Inflammatory macrophage treated with lipopolysaccharide for 1 hour (primary cell): ENCODE results near the gene TPGS1.

Experiments
- DNase-seq, 2 donors: peaks; one replicate each; pipeline ENCODE4 v3.0.0-alpha.2; 2020 to 2022

The TPGS1 gene

DNA sequence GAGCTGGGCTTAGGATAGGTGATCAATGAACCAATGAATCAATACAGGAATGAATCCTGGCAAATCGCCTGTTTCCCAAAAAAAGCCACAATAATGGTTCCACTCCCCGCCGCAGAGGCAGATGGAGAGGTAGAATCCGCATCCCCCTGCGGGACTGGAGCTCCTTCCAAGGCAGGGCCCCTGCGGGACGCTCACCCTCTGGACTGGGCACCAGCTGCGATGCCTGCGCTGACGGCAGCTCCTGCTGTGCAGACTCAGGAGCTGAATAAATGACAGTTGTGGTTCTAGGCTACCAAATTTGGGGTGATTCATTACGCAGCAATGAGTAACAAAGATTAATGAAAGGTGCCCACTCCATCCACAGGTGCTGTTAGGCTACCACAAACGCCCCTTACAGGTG lies 15.4 kb downstream of the TPGS1 start:
- DNase-seq: no peak

DNA sequence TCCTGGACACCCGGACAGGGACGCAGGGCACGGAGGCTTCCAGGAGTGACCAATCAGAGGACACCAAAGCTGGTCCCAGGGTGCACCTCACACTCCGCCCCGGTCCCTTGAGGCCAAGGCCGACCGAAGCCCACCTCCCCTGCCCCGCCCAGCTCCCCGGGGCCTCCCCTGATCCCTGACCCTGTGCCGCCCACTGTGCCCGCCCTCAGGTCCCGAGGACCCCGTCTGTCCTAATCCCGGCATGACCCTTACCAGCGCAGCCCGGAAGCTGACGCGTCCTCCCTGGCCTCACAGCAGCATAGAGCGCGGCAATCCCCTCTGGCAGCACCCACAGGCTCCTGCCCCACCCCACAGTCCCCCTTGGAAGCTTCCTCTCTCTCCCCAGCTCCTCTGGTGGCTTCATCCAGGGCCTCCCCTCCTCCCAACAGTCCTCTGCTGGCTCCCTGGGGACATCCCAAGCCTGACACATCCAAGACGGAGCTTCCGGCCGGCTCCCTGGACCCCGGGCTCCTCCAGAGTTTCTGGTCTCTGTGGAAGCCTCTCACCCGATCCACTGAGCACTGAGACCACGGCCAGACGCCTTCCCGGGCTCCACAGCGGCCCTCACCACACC lies 16.9 kb downstream of the TPGS1 start:
- no peak for DNase-seq

DNA sequence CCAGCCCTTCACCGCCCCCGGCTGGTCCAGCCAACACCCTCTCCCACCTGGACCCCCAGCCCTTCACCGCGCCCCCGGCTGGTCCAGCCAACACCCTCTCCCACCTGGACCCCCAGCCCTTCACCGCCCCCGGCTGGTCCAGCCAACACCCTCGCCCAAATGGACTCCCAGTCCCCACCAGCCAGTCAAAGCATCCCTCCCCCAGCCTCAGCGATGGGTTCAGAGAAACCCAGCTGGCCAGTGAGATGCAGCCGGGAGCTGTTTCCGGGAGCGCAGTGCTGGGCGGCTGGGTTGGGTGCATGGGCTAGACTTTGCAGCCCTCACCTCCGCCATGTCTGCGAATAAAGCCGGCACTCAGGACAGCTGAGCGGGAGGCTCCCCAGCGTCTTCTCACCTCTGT lies 17.7 kb downstream of the TPGS1 start:
- no peak for DNase-seq

DNA sequence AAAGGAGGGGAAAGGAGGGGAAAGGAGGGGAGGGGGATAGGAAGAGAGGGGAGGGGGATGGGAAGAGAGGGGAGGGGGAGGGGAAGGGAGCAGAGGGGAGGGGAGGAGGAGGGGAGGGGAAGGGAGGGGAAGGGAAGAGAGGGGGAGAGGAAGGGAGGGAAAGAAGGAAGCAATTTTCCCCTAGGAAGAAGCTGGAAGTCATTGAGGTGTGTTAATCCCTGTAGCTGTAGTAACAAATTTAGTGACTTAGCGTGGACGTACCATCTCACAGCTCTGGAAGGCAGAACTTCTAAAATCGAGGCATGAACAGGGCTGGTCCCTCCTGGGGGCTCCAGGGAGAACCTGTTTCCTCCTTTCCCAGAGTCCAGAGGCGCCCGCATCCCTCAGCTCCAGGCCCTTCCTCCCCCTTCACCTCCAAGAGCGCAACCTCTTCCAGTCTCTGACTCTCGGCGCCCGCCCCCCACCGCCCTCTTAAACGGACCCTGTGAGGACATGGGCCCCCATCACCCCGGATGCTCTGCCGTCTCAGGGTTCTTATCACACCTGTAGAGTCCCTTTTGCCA lies 18.6 kb downstream of the TPGS1 start:
- DNase-seq: no peak

DNA sequence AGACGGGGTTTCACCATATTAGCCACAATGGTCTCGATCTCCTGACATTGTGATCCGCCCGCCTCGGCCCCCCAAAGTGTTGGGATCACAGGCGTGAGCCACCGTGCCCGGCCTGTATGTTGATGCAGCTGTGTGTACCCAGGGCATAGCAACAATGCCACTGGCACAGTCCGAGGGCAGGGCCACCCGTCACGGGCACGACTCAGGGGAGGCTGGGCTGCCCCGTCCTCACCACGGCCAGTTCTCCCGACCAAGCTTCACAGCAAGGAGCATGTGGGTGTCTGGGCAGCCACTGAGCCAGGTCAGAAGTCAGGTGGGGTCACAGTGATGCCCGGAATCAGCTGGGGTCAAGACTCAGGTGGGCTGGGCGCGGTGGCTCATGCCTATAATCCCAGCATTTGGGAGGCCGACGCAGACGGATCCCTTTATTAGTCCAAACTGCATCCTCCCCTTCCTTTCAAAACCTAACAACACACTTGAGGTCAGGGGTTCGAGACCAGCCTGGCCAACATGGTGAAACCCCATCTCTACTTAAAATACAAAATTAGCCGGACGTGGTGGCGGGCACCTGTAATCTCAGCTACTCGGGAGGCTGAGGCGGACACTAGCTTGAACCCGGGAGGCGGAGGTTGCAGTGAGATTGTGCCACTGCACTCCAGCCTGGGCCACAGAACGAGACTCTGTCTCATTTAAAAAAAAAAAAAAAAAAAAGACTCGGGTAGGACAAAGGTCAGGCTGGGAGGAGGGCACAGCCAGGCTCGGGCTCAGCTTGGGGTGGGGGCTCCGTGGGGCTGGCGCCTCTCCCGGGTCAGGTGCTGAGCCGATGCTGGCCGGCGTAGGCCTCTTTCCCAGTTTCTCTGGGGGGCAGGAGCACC lies 23.1 kb downstream of the TPGS1 start:
- no peak for DNase-seq

DNA sequence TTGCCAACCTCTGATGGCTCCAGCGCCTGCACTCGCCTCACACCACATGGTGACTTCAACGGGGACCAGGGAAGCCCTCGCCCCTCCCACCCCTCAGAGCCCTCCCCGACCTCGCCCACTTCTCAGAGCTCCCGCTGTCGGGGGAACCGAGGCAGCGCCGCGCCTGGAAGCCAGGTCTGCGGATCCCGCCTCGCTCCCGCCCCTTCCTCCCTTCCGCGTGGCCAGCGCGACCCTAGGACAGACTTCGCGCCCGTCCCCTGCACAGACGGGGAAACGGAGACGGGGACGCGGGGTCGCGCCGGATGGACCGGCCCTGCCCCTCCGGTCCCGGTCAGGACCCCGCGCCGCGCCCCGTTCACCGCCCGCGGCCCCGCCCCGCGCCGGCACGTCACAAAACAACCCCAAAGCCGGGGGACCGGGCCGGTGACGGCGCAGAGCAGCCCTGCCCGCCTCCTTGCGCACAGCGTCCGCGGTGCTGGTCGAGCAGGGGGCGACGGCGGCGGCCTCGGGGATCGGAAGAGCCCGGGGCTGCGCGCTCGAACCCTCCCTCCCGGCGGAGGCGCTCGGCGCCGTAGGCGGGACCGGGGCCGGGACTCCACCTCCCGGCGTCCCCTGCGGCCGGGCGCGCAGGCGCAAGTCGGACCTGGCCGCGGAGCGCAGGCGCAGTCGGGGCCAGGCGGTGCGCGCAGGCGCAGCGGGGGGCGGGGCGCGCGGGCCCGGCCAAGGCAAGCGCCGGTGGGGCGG lies 23.9 kb downstream of the TPGS1 start:
- DNase-seq: peak; percentile 76 to 88

DNA sequence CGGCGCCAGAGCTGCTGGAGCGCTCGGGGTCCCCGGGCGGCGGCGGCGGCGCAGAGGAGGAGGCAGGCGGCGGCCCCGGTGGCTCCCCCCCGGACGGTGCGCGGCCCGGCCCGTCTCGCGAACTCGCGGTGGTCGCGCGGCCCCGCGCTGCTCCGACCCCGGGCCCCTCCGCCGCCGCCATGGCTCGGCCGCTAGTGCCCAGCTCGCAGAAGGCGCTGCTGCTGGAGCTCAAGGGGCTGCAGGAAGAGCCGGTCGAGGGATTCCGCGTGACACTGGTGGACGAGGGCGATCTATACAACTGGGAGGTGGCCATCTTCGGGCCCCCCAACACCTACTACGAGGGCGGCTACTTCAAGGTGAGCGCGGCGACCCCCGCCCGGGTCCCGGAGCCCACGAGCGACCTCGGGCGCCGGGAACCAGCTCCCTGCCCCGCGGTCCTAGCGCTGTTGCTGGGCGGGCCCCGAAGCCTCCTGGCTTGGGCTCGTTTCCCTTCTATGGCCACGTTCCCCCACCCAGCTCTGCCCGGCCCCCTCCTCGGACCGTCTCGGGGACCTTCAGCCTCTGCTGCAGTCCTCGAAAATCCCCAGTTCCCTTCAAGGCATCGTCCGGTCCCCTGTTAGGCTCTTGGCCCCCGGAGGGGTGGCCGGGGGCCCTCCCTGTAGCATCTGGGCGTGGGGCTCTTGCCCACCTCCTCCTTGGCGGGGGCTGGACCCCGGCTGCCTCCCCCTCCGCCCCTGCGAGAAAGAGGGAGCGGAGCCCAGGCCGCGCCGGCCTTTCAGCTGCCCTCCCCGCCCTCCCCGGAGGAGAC lies 24.7 kb downstream of the TPGS1 start, which contains the start of gene CDC34:
CDC34 (plus strand) TSS at position 8 of the 808 bp plus-strand sequence; CDS start at position 180, 172 bp downstream.
- DNase-seq: no peak

DNA sequence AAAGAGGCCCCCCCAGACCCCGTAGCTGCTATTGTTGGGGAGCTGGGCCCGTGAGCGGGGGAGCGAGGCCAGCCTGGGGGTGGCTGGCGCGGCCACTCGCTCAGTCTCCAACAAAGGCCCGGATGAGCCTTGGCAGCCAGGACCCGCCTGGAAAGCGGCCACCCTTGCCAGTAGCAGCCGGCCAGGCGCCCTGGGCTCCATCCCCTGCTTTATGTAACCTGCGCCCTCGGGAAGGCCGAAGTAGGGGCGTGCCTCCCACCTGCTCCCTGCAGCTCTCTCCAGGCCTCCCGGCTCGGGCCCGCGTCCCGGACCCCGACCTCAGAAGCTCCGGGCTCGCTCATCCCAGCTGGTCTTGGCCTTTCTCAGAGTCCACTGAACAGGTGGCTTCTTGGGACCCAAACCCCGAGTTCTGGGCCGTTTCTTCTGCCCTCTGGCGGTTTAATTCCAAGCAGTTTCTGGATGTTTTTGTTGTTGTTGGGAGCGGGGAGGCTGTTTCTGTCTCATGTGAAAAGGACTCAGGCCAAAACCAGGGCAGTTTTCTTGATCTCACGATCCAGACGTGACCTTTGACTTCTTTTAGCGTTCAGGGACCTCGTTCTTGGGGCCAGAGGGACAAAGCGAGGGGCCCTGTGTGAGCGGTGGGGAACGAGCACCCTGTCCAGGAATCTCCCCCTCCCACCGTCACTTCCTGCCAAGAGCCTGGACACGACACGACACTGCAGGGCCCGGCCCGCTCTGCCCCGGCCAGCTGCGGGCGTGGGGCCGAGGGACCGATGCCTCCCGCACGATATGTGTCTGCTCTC lies 25.5 kb downstream of the TPGS1 start:
- DNase-seq: peak; percentile 35 to 63

DNA sequence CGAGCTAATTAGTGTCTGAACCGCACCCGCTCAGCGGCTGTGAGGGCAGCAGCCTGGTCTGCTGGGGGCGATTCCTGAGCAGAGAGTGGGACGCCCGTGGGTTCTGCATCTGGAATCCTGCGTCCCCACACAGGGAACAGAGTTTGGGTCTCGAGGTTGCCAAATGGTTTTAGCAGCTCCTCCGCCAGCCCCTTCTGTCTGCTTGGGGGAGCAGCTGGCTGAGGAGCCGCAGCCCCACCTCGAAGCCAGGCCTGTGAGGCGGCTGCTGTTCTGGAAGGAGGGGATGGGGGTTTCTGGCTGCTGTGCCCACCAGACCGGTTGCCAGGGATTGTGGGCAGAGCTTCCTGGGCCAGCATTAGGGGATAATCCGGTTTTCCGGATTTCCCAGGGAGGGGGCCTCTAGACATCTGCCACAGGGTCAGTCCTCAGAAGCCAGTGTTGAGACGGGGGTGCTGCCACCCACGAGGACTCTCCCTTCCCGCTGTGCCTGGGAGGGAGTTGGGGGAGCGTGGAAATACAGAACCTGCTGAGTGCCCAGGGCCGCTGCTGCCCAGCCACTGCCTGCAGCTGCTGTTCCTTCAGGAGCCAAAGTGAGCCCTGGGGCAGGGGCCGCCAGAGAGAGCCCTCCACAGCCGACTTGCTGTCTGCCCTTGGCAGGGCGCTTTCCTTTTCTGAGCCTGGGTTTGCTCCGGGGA lies 26.2 kb downstream of the TPGS1 start:
- no peak for DNase-seq

DNA sequence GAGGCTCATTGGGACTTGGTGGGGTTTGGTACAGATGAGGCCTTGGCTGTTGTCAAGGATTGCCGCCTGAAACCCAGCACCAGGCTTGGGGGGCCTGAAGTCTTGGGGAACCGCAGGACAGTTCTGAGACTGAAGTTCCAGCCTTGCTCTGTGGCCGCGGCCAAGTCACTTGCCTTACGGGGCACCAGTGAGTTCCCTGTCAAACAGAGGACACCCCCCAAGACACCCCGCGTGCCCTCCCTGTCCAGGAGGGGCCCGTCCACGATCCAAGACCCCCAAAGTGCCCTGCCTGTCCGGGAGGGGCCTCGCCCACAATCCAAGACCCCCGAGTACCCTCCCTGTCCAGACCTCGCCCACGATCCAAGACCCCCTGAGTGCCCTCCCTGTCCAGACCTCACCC lies 26.8 kb downstream of the TPGS1 start:
- DNase-seq: no peak

DNA sequence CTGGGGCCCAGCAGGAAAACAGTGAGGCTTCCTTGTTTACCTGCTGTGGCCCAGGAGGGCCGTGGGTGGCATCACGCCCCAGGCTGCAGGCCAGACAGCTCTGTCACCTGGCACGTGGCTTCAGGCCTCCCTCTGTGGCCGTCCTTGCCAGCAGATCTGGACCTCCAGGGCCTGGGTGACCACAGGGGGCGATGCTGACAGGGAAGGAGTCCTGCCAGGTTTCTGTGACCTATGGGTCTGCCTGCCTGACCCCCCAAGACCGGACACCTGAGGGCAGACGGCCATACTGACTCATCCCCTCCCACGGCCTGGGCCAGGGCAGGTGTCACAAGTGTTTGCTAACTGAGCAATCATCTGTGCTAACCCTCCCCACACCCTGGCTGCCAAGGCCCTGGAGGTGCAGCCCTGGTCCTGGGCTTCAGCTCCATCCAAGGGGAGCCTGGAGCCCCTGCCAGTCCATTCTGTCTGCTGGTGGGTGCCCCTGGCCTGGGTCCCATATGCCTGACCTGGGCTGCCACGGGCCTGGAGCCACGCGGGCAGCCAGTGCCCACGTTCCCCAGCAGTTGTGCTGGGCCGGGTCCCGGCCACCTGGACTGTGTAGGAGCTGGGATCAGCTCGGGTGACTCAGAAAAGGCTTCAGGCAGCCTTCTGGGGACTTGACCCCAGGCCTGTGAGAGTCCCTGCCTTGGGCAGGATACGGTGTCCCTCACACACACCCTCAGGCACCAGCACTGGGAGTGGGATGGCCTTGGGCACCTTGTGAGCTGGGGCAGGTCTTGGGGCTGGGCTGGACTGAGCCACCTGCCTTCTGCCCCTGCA lies 27.9 kb downstream of the TPGS1 start:
- no peak for DNase-seq

DNA sequence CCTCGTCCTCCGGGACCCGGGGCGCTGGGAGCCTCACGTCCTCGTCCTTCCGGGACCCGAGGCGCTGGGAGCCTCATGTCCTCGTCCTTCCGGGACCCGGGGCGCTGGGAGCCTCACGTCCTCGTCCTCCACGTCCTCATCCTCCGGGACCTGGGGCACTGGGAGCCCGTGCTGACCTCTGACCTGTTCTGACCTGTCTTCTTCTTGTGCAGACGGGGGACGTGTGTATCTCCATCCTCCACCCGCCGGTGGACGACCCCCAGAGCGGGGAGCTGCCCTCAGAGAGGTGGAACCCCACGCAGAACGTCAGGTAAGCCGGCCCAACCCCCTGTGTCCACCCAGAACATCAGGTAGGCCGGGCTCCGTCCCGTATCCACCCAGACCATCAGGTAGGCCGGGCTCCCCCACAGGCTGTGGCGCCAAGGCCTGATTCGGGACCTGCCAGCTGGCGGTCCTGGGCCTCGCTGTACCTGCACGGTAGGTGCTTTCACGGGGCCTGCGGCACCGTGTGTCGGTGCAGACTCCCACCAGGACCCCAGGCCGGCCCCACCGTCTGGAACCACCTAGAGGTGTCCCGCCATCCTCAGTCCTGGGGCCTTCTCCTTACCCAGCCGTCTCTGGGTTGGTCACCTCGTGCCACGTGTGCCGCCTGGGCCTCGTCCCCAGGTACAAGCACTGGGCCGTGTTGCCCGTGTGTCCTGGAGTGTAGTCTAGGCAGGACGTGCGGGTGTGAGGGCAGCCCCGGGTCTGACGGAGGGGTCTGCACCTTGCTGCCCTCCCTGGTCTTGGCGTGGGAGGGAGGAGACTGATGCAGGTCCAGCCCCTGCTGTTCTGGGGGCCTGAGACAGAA lies 29.0 kb downstream of the TPGS1 start:
- DNase-seq: no peak

DNA sequence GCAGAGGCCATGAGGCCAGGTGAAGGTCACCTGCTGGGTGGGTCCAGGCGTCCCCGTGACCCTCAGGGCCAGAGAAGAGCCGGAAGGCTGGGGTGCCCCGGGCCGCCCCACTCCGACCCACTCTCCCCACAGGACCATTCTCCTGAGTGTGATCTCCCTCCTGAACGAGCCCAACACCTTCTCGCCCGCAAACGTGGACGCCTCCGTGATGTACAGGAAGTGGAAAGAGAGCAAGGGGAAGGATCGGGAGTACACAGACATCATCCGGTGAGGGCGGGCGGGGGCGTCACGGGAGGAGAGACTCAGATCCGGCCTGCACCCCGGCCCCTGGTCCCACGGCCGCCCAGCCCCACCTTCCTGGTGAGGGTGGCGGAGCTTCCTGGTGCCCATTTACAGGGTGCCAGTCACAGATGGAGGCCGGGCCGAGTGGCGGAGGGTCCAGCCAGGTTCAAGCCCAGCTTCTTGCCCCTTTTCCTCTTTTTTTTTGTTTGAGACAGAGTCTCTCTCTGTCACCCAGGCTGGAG lies 29.6 kb downstream of the TPGS1 start:
- DNase-seq: no peak

DNA sequence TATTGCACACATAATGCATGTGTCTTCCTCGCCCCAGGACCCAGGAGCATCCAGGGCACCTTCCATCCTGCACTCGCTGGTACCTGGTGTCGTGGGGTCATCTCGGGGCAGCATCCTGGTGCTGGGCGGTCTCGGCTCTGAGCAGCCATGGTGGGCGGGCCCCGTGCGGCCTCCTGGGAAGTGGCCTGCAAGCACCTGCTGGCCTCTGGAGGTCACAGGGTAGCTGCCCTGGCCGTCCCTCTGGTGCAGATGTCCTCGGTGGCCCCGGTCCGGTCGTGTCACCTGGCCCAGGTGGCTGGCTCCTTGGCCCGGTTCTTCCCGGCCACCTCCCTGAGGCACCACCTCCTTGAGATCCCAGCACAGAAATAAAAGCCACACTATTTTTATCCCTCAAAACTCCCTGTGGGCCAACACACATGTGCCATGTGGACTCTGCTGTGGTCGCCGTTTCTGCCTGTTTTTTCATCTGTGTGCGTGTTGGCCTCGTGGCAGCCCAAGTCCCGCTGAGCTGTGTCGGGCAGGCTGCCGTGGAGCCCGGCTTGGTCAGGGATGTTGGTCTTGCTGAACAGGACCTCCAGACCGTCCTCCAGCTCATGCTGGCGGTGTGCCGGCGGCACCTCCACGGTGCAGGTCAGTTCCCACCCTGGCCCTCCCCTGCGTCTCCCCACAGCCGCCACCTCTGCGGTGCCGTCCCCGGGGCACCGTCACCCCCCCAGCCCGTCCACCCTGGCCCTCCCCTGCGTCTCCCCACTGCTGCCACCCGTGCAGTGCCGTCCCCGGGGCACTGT lies 31.5 kb downstream of the TPGS1 start:
- no peak for DNase-seq

DNA sequence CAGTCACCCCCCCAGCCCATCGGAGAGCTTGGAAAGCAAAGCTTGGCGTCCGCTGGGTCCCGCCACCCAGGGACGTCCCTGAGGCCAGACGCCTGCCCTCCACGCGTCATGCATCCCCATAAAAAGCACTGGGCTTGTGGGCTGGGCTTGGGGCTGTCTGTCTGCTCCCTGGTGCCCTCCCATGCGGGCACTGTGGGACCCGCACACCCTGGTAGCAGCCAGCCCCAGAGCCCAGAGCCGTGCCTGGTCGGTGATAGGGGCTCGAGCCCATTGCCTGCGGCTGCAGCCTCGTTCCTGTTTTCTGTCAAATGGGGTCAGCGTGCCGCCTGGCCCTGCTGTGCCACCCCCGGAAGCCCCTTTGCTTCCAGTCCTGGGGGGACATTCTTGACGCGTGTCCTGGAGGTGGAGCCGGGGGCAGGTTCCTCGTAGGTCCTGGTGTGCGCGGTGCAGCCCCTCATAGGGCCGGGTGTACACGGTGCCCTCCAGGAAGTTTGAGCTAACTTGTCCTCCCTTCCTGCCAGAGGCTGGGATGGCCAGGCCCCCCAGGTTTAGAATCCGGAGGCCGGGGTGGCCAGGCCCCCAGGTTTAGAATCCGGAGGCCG lies 32.2 kb downstream of the TPGS1 start:
- DNase-seq: no peak

DNA sequence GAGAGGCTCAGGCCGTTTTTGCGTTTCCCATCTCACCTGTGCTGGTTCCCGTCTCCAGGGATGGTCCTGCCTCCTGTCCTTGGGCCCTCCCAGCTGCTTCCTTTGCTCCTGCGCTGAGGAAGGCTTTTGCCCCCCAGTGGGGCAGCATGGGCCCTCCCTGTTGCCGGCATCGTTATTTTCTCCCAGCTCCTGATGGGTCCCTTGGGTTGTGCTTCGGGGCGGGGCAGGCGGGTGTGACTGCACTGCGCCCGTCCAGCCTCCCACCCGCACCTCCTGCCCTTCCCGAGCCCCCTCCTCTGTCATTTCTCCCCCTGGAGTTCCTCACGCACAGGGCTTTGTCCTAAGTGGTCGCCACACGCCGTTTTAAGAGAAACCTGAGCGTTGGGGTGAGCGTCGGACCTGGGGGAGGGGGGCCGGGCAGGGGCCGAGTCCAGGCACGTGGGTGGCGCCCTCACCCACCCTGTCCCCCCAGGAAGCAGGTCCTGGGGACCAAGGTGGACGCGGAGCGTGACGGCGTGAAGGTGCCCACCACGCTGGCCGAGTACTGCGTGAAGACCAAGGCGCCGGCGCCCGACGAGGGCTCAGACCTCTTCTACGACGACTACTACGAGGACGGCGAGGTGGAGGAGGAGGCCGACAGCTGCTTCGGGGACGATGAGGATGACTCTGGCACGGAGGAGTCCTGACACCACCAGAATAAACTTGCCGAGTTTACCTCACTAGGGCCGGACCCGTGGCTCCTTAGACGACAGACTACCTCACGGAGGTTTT lies 33.8 kb downstream of the TPGS1 start:
- DNase-seq: no peak

DNA sequence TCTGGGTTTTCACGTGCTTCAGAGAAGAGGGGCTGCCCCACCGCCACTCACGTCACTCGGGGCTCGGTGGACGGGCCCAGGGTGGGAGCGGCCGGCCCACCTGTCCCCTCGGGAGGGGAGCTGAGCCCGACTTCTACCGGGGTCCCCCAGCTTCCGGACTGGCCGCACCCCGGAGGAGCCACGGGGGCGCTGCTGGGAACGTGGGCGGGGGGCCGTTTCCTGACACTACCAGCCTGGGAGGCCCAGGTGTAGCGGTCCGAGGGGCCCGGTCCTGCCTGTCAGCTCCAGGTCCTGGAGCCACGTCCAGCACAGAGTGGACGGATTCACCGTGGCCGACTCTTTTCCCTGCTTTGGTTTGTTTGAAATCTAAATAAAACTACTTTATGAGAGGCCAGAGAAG lies 34.4 kb downstream of the TPGS1 start:
- no peak for DNase-seq
